ENCODE measurements around the gene PIBF1.

GRCh38 chr13:72920097-72920496 is 138.2 kb downstream of the PIBF1 start:
- TF ChIP-seq POLR2A (IDR thresholded peaks at IDR 0.05) = no peak
- TF ChIP-seq CTCF (IDR thresholded peaks at IDR 0.05) = no peak

All from adrenal gland (tissue), 5 donors.